Tibial artery (tissue), 4 donors: Measurements from ENCODE around the gene LPP.
"Not testable (repeated sequence)": the region's sequence is repeated elsewhere in the genome, so short reads cannot be mapped to it uniquely, and the experiment has no call there.

Experiments used
- DNase-seq, 2 donors: peaks; one replicate each; pipeline ENCODE4 v3.0.0-alpha.2; 2019
- H3K27ac ChIP-seq, 2 donors: fragments of 200-600 bp; sonication (generic) in 1 of 2; 1 replicate in 1 of 2; 2 replicates in 1 of 2; pipeline ENCODE4 v1.5.1; 2018 to 2019; ENCODE audit warnings: mild to moderate bottlenecking in 1 of 2
- H3K27me3 ChIP-seq, 2 donors: fragments of 200-600 bp; sonication (generic) in 1 of 2; one replicate each; pipeline versions ENCODE4 v1.5.1 to v1.6.0; 2016 to 2019
- H3K36me3 ChIP-seq, 3 donors: fragments of 200-600 bp; sonication (generic) in 2 of 3; one replicate each; pipeline ENCODE4 v1.5.1; 2016 to 2019; ENCODE audit warnings: mild to moderate bottlenecking in 2 of 3
- H3K4me1 ChIP-seq, 4 donors: fragments of 200-600 bp; sonication (generic) in 2 of 4; 1 replicate in 3 of 4; 2 replicates in 1 of 4; pipeline ENCODE4 v1.5.1; 2016 to 2019
- H3K4me3 ChIP-seq, 2 donors: fragments of 200-600 bp; sonication (generic) in 1 of 2; 1 replicate in 1 of 2; 2 replicates in 1 of 2; pipeline ENCODE4 v1.5.1; 2018 to 2019; ENCODE audit warnings: mild to moderate bottlenecking in 2 of 2
- H3K9me3 ChIP-seq, 3 donors: fragments of 200-600 bp; sonication (generic) in 1 of 3; one replicate each; pipeline ENCODE4 v1.5.1; 2016 to 2019
- intact Hi-C: fragments of 100-400 bp; cut with DNase I; formaldehyde crosslinking; loops from one replicate; pipeline ENCODE4 v1.15.0; 2023; ENCODE audit warnings: low total_unique reads
- TF ChIP-seq, protein P1 (sequence below), 2 experiments: fragments of 200-600 bp in 1 of 2; fragments of 450-650 bp in 1 of 2; IDR thresholded peaks; one replicate each; pipeline ENCODE4 v1.5.1; 2017 to 2019; ENCODE audit warnings: antibody characterized with exemption in 2 of 2, mild to moderate bottlenecking in 1 of 2, moderate library complexity in 1 of 2

LPP gene

DNA sequence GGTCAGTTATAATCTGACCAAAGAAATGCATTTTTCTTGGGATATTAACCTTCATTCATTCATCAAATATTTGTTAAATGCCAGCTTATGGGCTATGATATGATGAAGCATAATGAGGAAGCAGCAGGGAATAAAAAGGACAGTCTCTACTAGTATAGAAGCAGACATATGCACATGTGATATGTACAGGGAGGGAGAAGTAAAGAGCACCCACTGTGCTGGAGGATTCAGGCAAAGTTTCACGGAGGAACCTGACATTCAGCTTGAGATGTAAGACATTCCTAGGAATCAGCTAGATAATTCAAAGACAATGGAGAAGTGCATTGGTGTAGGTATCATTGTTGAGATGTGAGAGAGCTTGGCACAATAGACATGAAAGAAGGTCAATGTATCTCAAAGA lies 450.7 kb downstream of the LPP start:
- Histone ChIP-seq H3K36me3 (peaks cover 9 to 12% (median 11%) of the 10 kb centered on the region in 3 donors), H3K27ac (peak overlapping the region; percentile 73 to 77), H3K27me3 (no peaks in the 10 kb centered on the region), H3K4me1 (peaks cover 0 to 82% (median 26%) of the 10 kb centered on the region in 4 donors), H3K9me3 (no peaks in the 10 kb centered on the region), H3K4me3 (no peak overlapping the region)
- intact Hi-C loops, result loop anchor here (10.0 kb wide), 2 partner anchors 340 to 860 kb away; partner anchors contain the start of gene BCL6
- DNase-seq, result no peak
- TF ChIP-seq, protein P1, sequence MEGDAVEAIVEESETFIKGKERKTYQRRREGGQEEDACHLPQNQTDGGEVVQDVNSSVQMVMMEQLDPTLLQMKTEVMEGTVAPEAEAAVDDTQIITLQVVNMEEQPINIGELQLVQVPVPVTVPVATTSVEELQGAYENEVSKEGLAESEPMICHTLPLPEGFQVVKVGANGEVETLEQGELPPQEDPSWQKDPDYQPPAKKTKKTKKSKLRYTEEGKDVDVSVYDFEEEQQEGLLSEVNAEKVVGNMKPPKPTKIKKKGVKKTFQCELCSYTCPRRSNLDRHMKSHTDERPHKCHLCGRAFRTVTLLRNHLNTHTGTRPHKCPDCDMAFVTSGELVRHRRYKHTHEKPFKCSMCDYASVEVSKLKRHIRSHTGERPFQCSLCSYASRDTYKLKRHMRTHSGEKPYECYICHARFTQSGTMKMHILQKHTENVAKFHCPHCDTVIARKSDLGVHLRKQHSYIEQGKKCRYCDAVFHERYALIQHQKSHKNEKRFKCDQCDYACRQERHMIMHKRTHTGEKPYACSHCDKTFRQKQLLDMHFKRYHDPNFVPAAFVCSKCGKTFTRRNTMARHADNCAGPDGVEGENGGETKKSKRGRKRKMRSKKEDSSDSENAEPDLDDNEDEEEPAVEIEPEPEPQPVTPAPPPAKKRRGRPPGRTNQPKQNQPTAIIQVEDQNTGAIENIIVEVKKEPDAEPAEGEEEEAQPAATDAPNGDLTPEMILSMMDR (IDR thresholded peaks at IDR 0.05), result no peak

DNA sequence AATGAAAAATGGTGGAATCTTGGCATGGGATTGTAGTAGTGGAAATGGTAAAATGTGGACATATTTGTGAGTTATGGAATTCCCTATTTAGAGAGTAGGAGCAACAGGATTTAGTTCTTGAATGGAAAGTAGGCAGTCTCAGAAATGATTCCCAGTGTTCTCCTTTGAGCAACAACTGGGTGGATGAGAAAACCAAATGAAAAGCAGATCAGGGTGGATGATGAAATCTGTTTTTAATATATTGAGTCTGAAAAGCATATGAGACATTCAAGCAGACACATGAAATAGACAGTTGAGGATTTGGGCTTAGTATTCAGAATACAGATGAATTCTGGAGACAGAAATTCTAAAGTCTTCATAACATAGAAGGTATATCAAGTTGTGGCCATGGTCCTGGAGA lies 451.3 kb downstream of the LPP start:
- Histone ChIP-seq H3K4me1 (peaks cover 0 to 79% (median 23%) of the 10 kb centered on the region in 4 donors), H3K27me3 (no peaks in the 10 kb centered on the region), H3K36me3 (peaks cover 15 to 17% (median 17%) of the 10 kb centered on the region in 3 donors), H3K27ac (peak overlapping the region; percentile 73 to 77), H3K4me3 (no peak overlapping the region), H3K9me3 (no peaks in the 10 kb centered on the region)
- TF ChIP-seq, protein P1 (IDR thresholded peaks at IDR 0.05), result no peak
- DNase-seq, result no peak
- intact Hi-C loops, result loop anchor here (10.0 kb wide), 2 partner anchors 340 to 860 kb away; partner anchors contain the start of gene BCL6

DNA sequence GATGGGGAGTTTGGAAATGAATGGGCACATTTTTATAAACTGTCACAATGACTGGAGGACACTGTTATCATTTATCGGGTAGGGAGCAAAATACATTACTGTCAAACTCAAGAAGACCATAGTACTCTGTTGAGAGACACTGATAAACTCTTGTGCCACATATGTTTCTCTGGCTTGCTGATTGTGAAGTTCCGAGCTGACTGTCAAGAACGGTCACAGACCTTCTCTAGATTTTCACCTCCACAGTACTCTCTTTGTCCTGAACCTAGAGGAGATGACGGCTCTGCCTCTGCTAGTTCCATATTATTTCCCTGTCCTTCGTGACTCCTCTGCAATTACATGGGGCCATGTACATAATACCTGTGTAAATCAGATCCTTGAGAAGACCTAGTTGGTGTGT lies 451.9 kb downstream of the LPP start:
- intact Hi-C loops, result loop anchor here (10.0 kb wide), 2 partner anchors 339 to 861 kb away; partner anchors contain the start of gene BCL6
- no peak overlapping the region for H3K4me3 ChIP-seq

DNA sequence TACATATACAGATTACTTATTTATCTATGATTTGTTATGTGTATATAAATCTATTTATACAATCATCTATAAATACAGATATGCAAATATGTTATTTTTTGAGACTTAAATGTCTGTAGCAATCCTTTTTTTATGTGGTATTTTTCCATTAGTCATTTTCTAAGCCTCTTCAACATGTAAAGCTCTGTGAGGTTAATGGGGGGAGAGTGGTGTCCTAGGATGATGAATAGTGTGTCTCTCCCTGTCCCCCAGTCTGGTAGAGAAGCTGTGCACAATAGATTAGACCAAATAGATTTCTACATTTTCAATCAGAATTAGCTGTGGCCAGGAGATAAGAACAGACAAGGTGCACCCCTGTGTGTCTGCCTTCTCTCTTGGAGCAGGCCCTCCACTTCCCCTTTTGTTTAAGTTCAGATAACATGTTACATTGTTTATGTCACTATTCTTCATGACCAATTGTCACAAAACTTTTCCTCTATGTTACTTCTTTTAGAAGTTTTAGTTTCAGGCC lies 453.9 kb downstream of the LPP start:
- Histone ChIP-seq H3K36me3 (peaks cover 24 to 29% (median 25%) of the 10 kb centered on the region in 3 donors), H3K4me3 (no peak overlapping the region), H3K27me3 (no peaks in the 10 kb centered on the region), H3K9me3 (no peaks in the 10 kb centered on the region), H3K27ac (peak overlapping the region; percentile 52 to 77), H3K4me1 (peaks cover 0 to 81% (median 27%) of the 10 kb centered on the region in 4 donors)
- DNase-seq, result no peak
- intact Hi-C loops, result loop anchor here (10.0 kb wide), 2 partner anchors 337 to 863 kb away; partner anchors contain the start of gene BCL6
- TF ChIP-seq, protein P1 (IDR thresholded peaks at IDR 0.05), result no peak

More for the DNA sequence above, 451.9 kb downstream of the LPP start:
- Histone ChIP-seq H3K9me3 (no peaks in the 10 kb centered on the region), H3K36me3 (peaks cover 21 to 24% (median 23%) of the 10 kb centered on the region in 3 donors), H3K27ac (peak overlapping the region; percentile 73 to 77), H3K4me1 (peaks cover 0 to 79% (median 23%) of the 10 kb centered on the region in 4 donors), H3K27me3 (no peaks in the 10 kb centered on the region)
- no peak for DNase-seq
- TF ChIP-seq, protein P1 (IDR thresholded peaks at IDR 0.05), result no peak

DNA sequence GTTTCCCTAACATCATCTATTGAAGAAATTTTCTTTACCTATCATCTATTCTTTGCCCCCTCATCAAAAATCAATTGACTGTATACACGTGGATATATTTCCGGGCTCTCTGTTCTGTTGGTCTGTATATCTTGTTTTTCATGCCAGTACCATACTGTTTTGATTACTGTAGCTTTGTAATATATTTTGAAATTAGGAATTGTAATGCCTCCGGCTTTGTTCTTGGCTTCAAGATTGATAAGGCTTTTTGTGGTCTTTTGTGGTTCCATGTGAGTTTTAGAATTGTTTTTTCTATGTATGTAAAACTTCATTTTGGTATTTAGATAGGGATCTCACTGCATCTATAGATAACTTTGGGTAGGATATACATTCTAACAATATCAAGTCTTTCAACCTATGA lies 454.4 kb downstream of the LPP start:
- Histone ChIP-seq H3K27me3 (no peaks in the 10 kb centered on the region), H3K36me3 (peaks cover 24 to 29% (median 25%) of the 10 kb centered on the region in 3 donors), H3K4me1 (peaks cover 0 to 81% (median 27%) of the 10 kb centered on the region in 4 donors), H3K9me3 (no peaks in the 10 kb centered on the region), H3K27ac (peak overlapping the region; percentile 52 to 77), H3K4me3 (no peak overlapping the region)
- no peak for DNase-seq
- intact Hi-C loops, result loop anchor here (10.0 kb wide), 2 partner anchors 336 to 864 kb away; partner anchors contain the start of gene BCL6
- TF ChIP-seq, protein P1 (IDR thresholded peaks at IDR 0.05), result no peak

DNA sequence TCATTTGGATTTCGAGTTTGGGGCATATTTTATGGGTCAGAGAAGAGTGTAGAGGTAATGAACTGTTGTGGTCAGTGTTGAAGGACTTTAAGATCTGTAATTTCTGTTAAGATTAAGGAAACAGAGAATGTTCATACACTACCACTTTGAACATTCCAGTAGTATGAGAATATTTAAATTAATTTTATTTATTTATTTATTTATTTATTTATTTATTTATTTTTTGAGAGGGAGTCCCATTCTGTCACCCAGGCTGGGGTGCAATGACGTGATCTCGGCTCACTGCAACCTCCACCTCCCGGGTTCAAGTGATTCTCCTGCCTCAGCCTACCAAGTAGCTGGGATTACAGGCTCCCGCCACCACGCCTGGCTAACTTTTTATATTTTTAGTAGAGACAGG lies 459.8 kb downstream of the LPP start:
- Histone ChIP-seq H3K4me1 (peaks cover 0 to 81% (median 8%) of the 10 kb centered on the region in 4 donors), H3K36me3 (peaks cover 22 to 28% (median 25%) of the 10 kb centered on the region in 3 donors), H3K27ac (peak overlapping the region; percentile 30 to 77)
- DNase-seq, H3K4me3 ChIP-seq, H3K27me3 ChIP-seq, H3K9me3 ChIP-seq, intact Hi-C loops: not testable (repeated sequence)
